ENCODE data around the gene VCL. TPM values are rescaled to one million over a fixed set of nuclear protein-coding genes. Genes with fewer than 3 reads are reported as not detected.
"Not testable (repeated sequence)": the region's sequence is repeated elsewhere in the genome, so short reads cannot be mapped to it uniquely, and the experiment has no call there.

Gene VCL
- total RNA-seq, 1 donor from 2014 or later, result 237 TPM

DNA sequence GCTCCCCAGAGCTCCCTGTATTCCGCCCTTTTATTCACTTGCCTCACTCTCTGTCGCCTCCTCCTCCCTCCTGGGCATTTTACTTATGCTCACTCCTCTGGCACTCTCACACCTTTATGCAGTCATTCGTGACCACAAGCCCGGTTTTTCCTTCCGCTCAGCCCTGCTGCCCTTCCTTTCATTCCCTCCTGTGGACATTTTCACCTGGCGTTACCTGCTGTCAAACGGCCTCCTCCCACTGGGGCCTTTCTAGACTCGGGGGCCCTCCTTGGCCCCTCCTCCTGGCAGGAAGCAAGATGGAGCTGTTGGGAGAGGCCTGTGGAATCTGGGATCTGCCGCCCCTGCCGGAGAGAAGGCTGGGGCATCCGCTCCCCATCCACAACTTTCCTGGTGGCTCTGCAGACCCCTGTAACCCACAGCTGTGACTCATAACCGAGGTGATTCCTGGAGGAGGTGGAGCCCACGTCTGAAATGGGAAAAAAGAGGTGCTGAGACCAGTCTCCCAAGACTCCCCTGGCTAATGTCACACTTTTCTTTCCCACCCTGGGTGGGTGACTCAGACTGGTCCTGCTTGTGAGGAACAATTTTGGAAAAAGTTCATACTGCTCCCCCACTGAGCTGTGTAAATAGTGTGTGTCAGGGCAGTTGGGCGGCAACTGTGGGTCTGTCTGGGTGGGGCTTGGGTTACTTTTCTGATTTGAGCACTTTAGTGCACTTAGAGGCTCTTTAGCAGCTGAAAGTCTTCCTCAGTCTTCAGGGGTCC, 1.2 kb downstream of the VCL start:
- intact Hi-C loops (cut with DNase I), result loop anchor here (5.0 kb wide), 3 partner anchors 42 to 73 kb away; no protein-coding TSS in a partner anchor
- DNase-seq (ENCODE audit: missing footprints) (no peak), ATAC-seq (peak; percentile 29)

DNA sequence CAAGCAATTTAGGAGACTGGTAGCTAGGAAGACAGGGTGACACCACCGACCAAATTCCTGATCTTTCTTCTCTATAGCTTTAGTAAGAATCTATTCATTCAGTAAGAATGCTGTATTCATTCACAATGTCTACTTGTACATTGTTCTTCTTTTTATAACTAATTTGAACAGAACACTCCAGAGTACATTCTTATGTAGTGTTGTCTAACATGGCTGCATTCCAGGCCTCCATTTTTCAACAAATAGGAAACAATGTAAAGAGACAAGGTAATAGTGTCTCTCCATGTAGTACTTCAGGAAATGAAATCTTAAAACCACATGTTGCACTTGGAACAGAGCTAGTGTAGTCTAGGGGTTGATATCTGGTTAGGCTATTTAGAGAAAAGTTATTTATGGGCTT, 1.8 kb downstream of the VCL start:
- DNase-seq (ENCODE audit: missing footprints) (no peak), ATAC-seq (no peak)
- intact Hi-C loops (cut with DNase I), result loop anchor here (5.0 kb wide), 4 partner anchors 38 to 73 kb away; no protein-coding TSS in a partner anchor

- intact Hi-C loops (cut with DNase I), result loop anchor here (5.0 kb wide), 1 partner anchor 37 kb away; no protein-coding TSS in a partner anchor
- not testable (repeated sequence) for ATAC-seq; DNase-seq (ENCODE audit: missing footprints)
Measured at GRCh38 chr10:74000244-74000643, 2.3 kb downstream of the VCL start.

DNA sequence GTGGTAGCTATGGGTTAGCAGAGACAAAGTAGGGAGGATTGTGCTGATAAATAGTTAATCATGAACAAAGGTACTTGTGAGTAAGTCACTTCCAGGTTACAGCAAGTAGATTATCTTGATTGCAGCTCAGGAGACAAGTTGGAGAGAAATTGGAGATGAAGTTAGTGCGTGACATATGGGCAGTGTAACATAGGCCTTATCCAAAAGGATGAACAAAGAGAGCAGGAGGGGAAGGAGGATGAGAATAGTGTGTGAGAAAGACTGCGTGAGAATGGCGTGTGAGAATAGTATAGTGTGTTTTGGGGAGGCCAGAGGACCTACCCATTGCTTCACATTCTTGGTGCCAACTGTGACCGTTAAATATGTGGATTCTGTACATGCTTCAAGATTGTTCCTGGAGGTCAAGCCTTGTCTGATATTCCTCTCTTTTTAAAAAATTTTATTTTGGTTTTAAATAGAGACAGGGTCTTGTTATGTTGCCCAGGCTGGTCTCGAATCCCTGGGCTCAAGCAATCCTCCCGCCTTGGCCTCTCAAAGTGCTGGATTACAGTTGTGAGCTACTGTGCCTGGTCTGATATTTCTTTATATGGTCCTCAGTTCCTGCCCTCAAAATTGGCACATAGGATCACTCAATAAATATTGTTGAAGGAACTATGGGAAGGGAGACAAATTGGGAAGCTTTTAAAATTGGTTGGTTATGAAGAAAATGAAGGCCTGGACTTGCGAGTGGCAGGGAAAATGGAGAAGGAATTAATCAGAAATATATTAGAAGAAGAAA, 3.2 kb downstream of the VCL start:
- ATAC-seq, result no peak
- DNase-seq (ENCODE audit: missing footprints), result no peak
- intact Hi-C loops (cut with DNase I), result loop anchor here (5.0 kb wide), 1 partner anchor 36 kb away; no protein-coding TSS in a partner anchor

DNA sequence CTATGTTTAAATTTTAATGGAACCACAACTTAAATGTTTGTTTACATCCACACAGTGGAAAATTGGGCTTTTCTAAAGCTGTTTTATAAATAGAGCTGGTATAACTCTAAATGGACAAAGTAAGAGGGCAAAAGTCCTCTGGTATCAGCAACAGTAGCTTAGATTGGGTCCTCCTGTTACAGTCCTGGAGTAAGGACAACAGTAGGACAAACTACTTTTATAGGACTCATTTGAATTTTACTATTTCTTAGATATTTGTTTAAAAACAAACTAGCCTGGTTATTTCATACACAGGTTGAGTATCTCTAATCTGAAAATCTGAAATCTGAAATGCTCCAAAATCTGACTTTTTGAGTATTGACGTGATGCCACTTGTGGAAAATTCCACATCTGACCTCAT, 8.4 kb downstream of the VCL start:
- intact Hi-C loops (cut with DNase I), result no loop called here
- ATAC-seq, result no peak
- no peak for DNase-seq (ENCODE audit: missing footprints)

DNA sequence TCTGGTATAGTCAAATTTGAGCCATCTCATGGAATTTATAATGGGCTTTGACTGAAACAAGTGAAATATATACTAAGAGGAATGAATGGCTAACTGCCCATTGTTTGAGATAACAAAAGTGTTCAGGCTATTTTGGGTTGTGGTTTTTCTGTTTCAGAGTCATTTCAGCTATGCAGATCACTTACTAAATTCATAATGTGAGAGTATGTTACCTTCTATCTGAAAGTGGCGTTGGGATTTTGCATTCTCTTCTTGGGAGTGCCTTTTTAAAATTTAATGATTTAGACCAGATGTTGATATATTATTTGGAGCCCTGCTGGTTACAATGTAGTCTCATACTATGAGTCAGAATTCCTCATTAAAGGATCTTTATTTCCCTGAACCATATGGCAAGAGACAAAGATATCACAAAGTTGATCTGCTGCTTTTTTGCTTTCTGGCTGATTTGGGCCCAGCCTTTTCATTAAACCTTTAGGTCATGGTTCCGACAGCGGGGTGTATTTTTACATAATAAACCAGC, 10.4 kb downstream of the VCL start:
- DNase-seq (ENCODE audit: missing footprints), result no peak
- ATAC-seq, result no peak
- intact Hi-C loops (cut with DNase I), result no loop called here

- DNase-seq (ENCODE audit: missing footprints), result no peak
- intact Hi-C loops (cut with DNase I), result no loop called here
- no peak for ATAC-seq
Measured at GRCh38 chr10:74011017-74011416, 13.1 kb downstream of the VCL start.

DNA sequence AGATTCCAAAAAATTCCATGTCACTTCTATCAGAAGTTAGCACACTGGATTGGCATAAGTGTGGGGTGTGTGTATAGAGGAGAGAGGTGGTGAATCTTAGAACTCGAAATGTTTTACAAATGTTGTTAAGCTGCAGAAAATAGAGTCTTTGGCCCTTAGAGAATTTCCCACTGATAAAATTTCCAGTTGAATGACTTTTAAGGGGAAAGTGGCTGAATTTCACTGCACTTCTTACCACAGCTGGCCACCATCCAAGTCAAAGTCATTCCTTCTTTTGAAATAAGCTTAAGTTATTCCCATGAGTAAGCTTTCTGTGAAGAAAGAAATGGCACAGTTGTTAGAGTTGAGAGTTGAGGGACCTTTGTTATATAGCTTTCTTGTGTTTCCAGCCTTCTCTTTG, 13.9 kb downstream of the VCL start:
- intact Hi-C loops (cut with DNase I), result no loop called here
- DNase-seq (ENCODE audit: missing footprints) (no peak), ATAC-seq (peak; percentile 67)

GRCh38 chr10:74012480-74012879, 14.6 kb downstream of the VCL start:
- DNase-seq (ENCODE audit: missing footprints), result no peak
- ATAC-seq, result peak; percentile 21
- intact Hi-C loops (cut with DNase I), result no loop called here

GRCh38 chr10:74013004-74013403, 15.1 kb downstream of the VCL start:
- DNase-seq (ENCODE audit: missing footprints), result no peak
- ATAC-seq, result no peak
- intact Hi-C loops (cut with DNase I), result no loop called here

GRCh38 chr10:74014574-74014973, 16.7 kb downstream of the VCL start:
- DNase-seq (ENCODE audit: missing footprints); intact Hi-C loops (cut with DNase I); ATAC-seq: not testable (repeated sequence)

DNA sequence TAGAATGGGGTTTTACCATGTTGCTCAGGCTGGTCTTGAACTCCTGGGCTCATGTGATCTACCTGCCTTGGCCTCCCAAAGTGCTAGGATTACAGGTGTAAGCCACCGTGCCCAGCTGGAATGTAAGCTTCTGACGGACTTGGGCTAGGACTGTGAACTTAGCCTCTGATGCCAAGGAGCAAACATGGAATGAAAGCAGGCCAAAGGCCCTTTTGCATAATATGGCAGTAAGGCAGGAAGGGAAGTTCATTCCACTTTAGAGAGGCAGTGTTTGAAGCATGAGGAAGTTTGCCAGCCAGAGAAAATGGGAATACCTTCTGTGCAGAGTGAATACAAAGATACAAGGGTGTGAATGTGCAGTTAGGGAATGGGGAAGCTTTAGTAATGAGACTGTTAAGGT, 20.3 kb downstream of the VCL start:
- DNase-seq (ENCODE audit: missing footprints) (no peak), ATAC-seq (no peak)
- intact Hi-C loops (cut with DNase I), result no loop called here

- DNase-seq (ENCODE audit: missing footprints), result no peak
- intact Hi-C loops (cut with DNase I), result no loop called here
- ATAC-seq, result no peak
Measured at GRCh38 chr10:74021248-74022055, 23.5 kb downstream of the VCL start.

GRCh38 chr10:74022926-74023629, 25.2 kb downstream of the VCL start:
- ATAC-seq (no peak), DNase-seq (ENCODE audit: missing footprints) (no peak)
- intact Hi-C loops (cut with DNase I), result no loop called here

DNA sequence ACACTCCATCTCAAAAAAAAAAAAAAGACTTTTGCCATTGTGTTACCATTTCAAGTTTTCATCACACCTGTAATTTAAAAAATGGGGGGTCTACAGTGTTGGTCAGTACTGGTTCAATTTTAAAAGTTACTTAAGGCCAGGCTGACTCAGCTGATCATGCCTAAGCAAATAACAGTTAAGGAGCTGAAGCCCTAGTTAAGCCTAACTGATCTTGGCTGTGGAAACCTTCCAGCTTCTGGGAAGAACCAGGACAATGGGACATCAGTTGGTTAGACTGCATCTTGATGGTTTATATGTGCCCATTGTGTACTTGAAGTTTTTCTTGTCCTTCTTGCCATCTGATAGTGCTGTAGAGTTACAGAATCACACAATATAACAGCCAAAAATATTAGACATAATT, 26.7 kb downstream of the VCL start:
- intact Hi-C loops (cut with DNase I), result no loop called here
- no peak for ATAC-seq
- no peak for DNase-seq (ENCODE audit: missing footprints)

- no peak for DNase-seq (ENCODE audit: missing footprints)
- intact Hi-C loops (cut with DNase I), result no loop called here
- no peak for ATAC-seq
Measured at GRCh38 chr10:74025380-74025978, 27.6 kb downstream of the VCL start.

- DNase-seq (ENCODE audit: missing footprints) (no peak), ATAC-seq (no peak)
- intact Hi-C loops (cut with DNase I), result no loop called here
Measured at GRCh38 chr10:74026428-74027015, 28.6 kb downstream of the VCL start.

GRCh38 chr10:74027702-74028101, 29.8 kb downstream of the VCL start:
- ATAC-seq (no peak), DNase-seq (ENCODE audit: missing footprints) (no peak)
- intact Hi-C loops (cut with DNase I), result no loop called here
